HG03097 (cell line): Measurements from ENCODE around the gene C11orf52.

Experiments used
- ATAC-seq: cut with Tn5 transposase; IDR thresholded peaks from one replicate; pipeline ENCODE4 v1.9.1; 2021; ENCODE audit not compliant: unreplicated experiment, low FRiP score

The C11orf52 gene

DNA sequence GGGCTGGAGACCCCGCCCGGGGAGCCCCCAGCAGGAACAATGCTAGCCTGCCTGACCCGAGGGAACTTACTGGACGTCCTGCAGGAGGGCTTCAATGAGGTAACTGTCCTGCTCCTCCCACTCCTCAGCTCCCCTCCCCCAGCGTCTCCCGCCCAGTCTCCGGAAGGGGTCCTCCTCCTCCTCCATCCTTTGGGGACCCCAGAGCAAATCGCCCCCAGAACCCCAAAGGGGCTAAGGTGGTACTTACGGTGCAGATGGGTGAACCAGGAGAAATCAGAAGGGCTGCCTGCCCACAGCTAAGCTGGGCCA lies 18.7 kb downstream of the C11orf52 start:
- no peak for ATAC-seq

DNA sequence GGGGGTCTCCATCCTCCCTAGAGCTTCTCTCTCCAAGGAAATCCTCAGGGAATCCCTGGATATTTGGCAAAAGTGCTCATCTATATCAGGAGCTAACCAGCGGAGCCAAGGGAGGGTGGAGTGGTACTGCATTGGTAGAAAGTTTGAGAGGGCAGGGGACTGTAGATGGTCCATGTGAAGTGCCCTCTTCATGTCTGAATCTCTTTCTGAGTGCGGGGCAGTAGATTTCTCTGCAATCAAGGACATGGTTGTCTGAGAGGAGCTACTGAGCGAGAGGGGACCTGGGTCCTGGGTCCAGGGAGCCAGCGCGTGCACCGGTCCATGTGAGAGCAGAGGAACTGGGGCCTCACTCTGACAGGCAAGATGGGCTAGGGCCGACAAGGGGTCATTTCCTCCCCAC lies 19.1 kb downstream of the C11orf52 start:
- no peak for ATAC-seq

DNA sequence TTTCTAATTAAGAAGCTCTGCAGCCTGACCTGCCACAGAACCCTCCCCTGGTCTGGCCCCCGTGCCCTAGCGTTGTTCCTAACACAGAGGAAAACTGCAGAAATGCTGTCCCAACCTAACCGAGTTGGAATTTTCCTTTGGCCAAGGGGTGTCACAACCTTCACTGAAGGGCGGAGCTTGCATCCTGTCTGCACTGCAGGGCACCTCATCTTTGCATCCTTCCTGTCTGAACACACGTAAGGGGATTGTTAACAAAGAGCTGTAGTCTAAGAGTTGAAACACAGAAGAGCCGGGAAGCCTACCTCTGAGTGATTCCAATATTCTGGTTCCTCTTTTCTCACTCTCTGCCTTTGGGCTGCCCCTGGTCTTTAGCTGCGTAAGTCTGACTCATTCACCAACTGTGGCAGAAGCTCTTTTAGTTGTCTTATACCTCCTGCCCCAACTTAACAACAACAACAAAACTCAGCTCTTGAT lies 20.0 kb downstream of the C11orf52 start:
- ATAC-seq = no peak

DNA sequence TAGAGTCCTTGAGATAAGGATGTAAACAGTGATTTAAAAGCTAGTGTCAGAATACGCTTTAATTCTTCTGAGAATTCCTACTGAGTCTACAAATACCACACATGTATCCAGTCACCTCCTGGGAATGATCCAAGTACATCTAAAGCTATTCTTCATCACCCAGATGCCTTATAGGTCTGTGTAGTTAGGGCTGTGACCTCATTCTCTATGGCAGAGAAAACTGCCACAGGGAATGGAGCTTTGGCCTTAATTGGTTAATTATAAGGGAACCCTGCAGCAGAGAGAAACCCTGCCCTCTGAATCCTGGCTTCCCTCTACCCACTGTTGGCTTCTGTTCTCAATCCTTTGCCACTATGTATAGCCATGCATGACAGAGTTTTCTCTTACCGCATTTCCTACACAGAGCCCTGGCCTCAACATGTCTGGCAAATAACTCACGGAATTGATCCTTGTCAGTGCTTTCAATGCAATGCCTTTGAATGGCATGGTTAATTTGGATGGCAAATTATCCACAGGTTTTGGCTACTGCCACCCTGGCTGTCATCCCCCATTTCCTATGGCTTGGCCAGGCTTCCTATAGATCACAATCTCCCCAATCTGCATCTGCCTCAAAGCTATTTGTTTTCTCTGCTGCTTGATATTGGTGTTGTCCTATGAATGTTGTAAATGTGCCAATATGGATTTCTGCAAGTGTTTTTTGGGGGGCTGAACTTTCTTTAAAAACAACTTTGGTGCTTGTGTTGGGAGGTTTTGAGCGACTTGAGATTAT lies 21.3 kb downstream of the C11orf52 start:
- ATAC-seq = no peak

DNA sequence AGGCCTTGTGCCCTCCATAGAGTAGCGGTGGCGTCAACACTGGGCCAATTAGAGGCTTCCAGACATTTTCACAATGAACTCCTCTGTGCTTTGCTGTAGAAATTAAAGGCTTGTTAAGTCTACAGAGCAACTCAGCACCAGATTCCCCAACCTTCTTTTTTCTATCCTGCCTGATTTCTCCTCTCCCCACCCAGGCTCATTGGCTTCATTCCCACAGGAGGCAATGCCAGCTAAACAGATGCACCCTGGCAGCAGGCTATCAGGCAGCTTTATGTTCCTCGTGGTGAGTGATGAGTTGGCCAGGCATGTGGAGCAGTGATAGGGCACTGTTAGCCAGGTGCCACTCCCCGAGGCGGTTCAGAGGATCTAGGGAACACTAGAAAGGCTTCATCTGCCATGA lies 23.2 kb downstream of the C11orf52 start:
- ATAC-seq = no peak

DNA sequence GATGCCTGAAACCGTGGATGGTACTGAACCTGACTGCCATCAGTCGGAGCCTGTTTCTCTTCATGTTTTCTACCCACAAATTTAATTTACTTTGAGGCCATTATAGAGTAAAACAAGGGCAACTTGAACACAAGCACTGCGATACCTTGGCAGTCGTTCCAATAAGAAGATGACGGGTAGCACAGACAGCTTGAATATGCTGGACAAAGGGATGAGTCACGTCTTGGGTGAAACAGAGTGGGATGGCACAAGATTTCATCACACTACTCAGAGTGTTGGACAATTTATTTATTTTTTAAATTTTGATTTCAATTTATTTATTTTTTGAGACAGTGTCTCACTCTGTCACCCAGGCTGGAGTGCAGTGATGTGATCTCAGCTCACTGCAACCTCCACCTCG lies 24.1 kb downstream of the C11orf52 start:
- ATAC-seq = no peak

DNA sequence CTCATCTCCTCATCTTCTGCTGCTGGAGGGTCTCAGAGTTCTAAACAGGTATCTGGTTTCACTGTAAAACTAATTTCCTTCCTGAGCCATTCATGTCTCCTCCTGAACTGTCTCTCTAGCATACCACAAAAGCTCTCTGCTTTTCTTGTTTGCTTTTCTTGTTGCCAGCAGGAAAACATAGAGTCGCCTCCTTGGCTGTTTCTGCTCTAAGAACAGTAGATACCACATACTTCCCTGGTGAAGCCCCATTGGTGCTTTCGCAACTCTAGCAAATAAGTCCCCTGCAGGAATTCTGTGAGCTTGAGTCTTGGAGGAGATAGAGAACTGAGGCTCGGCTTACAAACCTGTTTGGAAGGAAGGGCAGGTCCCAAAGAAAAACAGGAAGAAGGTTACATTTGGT lies 25.4 kb downstream of the C11orf52 start:
- ATAC-seq = no peak

DNA sequence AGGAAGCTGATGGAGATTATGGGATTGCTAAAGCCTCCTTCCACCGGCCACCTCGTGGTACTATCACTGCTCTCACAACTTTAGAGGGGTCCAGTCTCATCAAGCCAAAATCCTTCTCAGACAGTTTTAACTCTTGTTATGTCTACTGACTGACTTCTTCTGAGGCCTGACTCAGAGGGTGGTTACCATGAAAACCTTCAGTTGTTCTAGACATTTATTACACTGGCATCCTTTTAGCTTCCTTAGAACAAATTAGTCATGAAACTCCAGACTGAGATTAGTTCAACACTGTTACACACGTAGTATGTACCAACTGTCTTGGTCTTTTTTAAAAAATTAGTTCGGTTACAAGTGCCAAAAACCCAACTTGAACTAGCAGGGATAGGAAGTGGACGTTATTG lies 25.9 kb downstream of the C11orf52 start:
- no peak for ATAC-seq

DNA sequence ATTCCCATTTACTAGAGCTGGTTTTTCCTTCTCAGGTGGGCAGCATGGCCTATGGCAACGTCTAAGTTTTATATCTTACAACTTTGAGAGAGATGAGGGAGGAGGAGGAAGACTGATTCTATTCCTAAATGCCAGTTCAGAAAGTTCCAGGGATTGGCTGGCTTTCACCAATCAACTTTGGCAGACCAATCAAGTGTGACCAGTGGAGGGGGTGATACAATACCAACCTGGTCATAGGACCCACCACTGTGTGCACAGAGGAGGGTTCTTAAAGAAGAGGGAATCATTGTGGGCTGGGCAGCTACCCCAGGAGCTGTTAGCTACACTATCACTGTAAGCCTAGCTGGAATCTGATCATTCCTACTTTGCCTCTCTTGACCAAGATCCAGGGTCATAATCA lies 26.5 kb downstream of the C11orf52 start:
- ATAC-seq = no peak

DNA sequence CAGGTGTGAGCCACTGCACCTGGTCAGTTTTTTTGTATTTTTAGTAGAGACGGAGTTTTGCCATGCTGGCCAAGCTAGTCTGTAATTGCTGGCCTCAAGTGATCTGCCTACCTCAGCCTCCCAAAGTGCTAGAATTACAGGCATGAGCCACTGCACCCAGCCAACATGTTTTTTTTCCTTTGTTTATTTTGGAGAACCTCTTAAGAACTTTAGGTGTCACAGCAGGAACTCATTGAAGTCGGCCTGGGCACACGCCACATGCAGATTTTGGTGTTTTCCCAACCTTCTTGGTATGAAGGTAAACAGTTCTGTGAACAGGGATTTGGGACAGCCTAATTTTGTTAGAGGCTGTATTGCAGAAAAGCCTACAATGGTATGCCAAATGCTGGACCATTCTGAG lies 27.8 kb downstream of the C11orf52 start:
- no peak for ATAC-seq

DNA sequence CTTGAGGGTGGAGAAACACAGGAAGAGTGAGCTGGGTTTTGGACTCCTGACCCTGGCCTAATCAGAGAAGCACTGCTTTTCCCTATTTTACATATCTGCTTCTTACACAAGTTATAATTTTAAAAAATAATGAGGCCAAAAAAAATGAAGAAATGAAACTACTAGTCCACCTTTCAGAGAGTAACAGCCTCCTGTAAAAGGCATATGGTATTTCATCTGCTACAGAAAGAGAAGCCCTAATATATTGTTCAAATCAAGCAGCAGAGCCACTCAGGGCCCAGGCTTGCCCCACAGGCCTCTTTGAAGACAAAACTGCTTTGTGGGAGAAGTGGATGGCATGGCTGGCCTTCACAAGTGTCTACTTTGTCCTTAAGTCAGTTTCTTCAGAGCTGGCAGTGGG lies 28.4 kb downstream of the C11orf52 start:
- no peak for ATAC-seq

DNA sequence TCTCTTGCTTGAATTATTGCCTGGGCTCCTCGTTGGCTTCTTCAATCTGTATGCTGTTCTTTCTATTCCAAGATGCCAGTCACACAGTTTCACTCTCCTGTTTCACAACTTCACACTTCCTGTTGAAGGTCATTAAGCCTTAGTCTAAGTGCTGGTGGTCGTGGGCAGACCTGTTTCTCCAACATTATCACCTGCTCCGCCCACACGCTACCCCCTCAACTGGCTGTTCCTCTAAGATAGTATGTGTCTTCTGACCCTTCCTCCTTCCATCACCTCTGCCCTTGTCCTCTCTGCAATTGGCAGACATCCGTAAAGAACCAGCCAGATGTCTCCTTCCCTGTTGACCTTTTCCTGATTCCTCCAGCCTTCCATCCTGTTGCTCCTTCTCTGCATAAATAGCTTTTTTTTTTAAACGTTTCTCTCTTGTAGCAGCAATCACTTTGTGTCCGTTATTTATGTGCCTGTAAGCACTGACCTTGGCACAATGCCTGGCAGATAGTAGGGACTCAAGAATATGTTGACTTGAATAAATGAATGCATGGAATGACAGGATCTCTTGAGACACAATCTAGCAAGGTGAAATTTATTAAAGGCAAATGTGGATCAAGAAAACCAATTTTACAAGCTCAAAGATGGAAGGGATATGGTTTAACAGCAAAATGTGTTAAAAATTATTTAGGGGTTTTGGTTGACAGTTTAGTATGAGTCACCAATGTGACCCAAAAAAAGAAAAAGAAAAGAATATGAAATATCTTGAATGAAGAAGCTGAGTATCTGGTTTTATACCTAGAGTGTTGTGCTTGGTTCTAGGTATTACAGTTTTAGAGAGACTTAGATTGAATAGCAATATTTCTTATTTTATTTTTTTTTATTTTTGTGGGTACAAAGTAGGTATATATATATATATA lies 31.1 kb downstream of the C11orf52 start:
- no peak for ATAC-seq

DNA sequence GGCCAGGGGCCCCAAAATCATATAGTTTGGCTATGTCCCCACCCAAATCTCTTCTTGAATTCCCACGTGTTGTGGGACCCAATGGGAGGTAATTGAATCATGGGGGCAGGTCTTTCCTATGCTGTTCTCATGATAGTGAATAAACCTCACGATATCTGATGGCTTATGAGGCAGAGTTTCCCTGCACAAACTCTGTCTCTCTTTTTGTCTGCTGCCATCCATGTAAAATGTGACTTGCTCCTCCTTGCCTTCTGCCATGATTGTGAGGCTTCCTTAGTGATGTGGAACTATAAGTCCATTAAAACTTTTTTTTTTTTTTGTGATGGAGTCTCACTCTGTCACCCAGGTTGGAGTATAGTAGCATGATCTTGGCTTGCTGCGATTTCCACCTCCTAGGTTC lies 32.9 kb downstream of the C11orf52 start:
- ATAC-seq = no peak

DNA sequence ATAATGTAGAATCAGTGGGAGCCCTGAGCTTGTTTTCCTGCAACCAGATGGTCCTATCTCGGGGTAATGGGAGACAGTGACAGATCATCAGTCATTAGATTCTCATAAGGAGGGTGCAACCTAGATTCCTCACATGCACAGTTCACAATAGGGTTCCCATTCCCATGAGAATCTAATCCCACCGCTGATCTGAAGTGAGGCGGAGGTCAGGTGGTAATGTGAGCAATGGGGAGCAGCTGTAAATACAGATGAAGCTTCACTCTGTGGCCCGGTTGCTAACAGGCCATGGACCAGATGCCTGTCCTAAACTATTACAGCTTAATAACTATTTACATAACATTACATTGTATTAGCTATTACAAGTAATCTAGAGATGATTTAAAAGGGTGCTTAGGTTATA lies 35.4 kb downstream of the C11orf52 start:
- ATAC-seq = no peak

DNA sequence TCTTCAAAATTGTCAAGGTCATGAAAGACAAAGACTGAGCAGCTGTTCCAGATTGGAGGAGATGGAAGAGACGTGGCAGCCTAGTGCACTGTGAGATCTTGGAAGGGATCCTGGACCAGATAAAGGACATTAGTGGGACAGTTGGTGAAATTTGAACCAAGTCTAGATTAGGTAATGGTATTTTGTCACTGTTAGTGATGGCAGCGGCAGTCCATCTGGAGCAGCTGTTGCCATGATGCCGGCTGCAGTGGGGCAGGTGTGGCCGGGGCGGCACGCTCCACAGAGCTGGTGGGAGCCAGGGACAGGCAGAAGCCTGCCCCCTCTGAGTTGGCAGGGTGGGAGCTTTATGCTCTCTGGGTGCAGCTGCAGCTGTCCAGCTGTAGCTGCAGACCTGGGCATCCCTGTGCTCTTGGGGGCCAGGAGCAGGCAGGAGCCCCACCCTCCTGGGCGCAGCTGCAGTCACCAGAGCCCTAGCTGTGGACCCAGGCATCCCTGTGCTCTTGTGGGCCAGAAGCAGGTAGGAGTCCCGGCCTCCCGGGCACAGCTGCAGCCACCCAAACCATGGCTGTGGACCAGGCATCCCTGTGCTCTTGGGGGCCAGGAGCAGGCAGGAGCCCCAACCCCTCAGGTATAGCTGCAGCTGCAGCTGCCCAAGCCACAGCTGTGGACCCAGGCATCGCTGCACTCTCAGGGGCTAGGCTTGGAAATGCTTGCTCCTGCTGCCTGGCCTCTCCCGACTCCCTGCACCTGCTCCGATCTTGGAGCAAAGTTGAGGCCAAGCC lies 39.1 kb downstream of the C11orf52 start:
- no peak for ATAC-seq

DNA sequence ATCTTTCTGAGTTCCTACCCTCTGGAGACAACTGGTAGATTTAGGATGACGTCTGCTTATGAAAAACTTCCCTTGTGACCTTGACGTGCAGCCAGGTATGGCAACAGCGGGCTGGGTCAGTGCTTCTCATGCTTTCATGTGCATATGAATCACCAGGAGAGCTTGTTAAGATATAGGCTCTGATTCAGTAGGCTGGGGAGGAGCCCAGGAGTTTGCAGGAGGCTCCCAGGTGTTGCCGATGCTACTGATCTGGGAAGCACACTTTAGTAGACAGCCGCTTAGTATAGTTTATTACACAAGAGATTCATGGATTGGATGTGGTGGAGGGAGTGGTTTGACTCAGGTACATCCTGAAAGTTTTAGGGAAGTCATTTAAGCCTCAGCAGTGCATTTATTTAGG lies 42.2 kb downstream of the C11orf52 start:
- ATAC-seq = no peak

DNA sequence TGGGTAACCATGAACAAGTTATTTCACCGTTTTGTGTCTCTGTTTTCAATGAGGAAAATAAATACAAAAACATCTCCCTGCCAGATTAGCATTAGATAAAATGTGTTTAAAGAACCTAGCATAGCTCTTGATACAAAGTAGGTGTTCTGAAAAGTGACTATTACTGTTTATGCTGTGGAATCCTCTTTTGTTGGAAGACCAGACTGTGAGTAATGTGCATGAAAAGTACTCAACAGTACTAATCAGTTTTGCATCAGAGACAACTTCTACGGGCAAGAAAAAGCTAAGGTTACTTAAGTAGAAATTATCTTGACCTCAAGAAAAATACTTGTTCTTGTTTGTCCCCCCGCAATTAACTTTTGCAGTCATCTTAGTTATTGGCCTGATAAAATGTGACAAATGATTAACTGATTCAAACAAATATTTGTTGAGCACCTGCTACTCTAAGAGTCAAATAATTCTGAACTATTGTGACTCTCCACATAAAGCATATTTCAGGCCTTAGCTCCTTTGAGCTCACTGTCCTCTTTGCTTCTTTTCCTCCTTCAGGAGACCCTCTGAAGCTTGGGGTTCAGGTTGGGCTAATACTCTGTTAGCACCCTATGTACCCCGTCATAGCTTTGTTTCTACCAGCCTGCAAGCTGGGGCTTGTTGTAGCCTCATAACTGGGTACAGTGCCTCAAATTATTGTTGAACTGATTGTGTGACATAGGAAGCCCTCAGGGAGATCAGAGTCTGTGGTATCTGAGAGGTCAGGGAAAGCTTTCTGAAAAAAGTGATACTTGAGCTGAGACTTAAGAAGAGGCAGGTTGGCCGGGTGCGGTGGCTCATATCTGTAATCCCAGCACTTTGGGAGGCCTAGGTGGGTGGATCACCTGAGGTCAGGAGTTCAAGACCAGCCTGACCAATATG lies 42.9 kb downstream of the C11orf52 start:
- ATAC-seq = no peak

DNA sequence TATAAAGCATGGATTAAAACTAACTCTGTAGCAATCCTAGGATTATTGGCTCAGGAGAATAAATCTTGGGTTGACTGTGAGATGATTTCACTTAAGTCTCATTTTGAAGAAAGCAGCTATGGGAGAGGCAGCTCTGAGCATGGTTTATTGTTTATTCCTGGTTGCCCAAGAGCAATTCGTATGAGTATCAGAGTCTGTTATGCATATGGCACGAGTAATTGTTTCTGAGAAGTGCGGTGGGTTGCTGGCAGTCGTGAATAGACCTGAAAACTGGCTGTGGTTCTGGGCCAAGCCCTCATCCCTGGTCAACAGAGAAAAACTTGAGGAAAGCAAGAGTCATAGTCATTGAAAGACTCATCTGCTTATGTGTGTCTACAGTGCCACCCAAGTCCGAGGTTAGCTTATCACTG lies 45.2 kb downstream of the C11orf52 start:
- no peak for ATAC-seq

DNA sequence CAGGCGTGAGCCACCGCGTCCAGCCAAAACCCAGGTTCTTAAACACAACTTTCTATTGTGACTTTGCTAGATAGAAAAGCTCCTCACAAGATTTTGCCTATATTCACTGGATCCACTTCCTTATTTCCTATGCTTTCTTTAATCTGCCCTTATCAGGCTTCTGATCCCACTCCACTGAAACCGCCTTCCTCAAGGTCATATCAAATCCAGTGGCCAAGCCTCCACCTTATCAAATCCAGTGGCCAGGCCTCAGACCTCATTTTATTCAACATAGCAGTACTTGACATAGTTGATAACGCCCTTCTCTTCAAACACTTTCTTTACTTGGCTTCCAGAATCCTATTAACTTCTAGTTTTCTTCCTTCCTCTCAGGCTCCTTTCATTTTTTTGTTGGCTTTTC lies 48.0 kb downstream of the C11orf52 start:
- ATAC-seq = no peak

DNA sequence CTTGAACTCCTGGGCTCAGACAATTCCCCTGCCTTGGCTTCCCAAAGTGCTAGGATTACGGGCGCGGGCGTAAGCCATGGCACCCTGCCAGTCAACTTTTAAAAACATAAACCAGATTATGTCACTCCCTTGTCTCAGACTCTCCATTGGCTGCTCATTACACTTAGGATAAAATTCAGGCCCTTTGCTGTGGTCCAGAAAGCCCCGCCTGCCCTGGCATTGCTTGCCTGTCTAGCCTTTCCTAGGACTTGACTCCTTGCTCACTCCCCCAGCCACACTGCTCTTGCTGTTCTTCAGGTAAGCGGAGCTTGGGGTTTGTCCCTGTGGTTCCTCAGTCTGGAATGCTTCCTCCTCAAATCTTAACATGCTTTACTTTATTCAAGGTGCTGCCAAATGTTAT lies 48.9 kb downstream of the C11orf52 start:
- no peak for ATAC-seq
